NB4 (cell line): ENCODE results near the gene RAP1GAP2.

Source experiments
- CTCF ChIP-seq: IDR thresholded peaks from one replicate; pipeline ENCODE4 v1.5.1; 2012; ENCODE audit warnings: low read depth, low read length
- MAX ChIP-seq: IDR thresholded peaks from 2 replicates; pipeline ENCODE4 v1.6.1; 2011; ENCODE audit warnings: low read depth, low read length
- MYC ChIP-seq: IDR thresholded peaks from 2 replicates; pipeline ENCODE4 v1.6.1; 2011; ENCODE audit warnings: low read depth, low read length
- POLR2A ChIP-seq: IDR thresholded peaks from 2 replicates; pipeline ENCODE4 v1.6.1; 2011; ENCODE audit warnings: mild to moderate bottlenecking; ENCODE audit not compliant: insufficient read length; ENCODE audit errors: extremely low read depth

- TF ChIP-seq CTCF (no peak), MAX (no peak), POLR2A (no peak), MYC (no peak)
Observed at GRCh38 chr17:2978116-2978515, 181.9 kb downstream of the RAP1GAP2 start.
